Smooth muscle cell (in vitro differentiated cells): ENCODE results near the gene ZC3HAV1. TPM values are rescaled to one million over a fixed set of nuclear protein-coding genes. Genes with fewer than 3 reads are reported as not detected.

Source experiments
- DNase-seq: peaks from one replicate; lab custom pipeline; 2025; ENCODE audit not compliant: unreplicated experiment; lab: John Stamatoyannopoulos, UW
- H2AFZ ChIP-seq: fragments of 200-600 bp; sonication (generic); 2 replicates; pipeline ENCODE4 v1.6.0; 2016; ENCODE audit warnings: antibody characterized with exemption, low read depth, mild to moderate bottlenecking
- H3F3A ChIP-seq: fragments of 200-600 bp; sonication (generic); 2 replicates; pipeline ENCODE4 v1.6.0; 2017; ENCODE audit warnings: antibody characterized with exemption, low read depth
- H3K27ac ChIP-seq: fragments of 200-600 bp; sonication (generic); 2 replicates; pipeline ENCODE4 v1.5.1; 2016; ENCODE audit warnings: low read depth, mild to moderate bottlenecking
- H3K27me3 ChIP-seq: fragments of 200-600 bp; sonication (generic); 2 replicates; pipeline ENCODE4 v1.6.1; 2016; ENCODE audit warnings: low read depth, mild to moderate bottlenecking
- H3K36me3 ChIP-seq: fragments of 200-600 bp; sonication (generic); 2 replicates; pipeline ENCODE4 v1.5.1; 2016; ENCODE audit warnings: low read depth
- H3K4me1 ChIP-seq: fragments of 200-600 bp; sonication (generic); 2 replicates; pipeline ENCODE4 v1.5.1; 2016; ENCODE audit warnings: low read depth
- H3K4me2 ChIP-seq: fragments of 200-600 bp; sonication (generic); 2 replicates; pipeline ENCODE4 v1.6.0; 2016; ENCODE audit warnings: mild to moderate bottlenecking
- H3K4me3 ChIP-seq: fragments of 200-600 bp; sonication (generic); 2 replicates; pipeline ENCODE4 v1.5.1; 2016; ENCODE audit warnings: mild to moderate bottlenecking
- H3K79me2 ChIP-seq: fragments of 200-600 bp; sonication (generic); 2 replicates; pipeline ENCODE4 v1.6.0; 2016; ENCODE audit warnings: low read depth, mild to moderate bottlenecking
- H3K9ac ChIP-seq: fragments of 200-600 bp; sonication (generic); 2 replicates; pipeline ENCODE4 v1.6.0; 2016; ENCODE audit warnings: low read depth
- H3K9me3 ChIP-seq: fragments of 200-600 bp; sonication (generic); replicated peaks from 2 replicates; pipeline ENCODE4 v1.5.1; 2016; ENCODE audit warnings: low read depth
- H4K20me1 ChIP-seq: fragments of 200-600 bp; sonication (generic); 2 replicates; pipeline ENCODE4 v1.6.0; 2016; ENCODE audit warnings: low read depth
- WGBS: methylation state at CpG from one replicate; pipeline ENCODE4 v1.1.7; 2016; ENCODE audit warnings: low lambda C conversion rate; 5-methylcytosine and 5-hydroxymethylcytosine counted together
- polyA plus RNA-seq: library from polyadenylated mRNA; unstranded; fragments of >200 nt; fragmentation: Nextera tagmentation; extraction: Ambion mirVana; gene quantifications from 2 replicates; pipeline ENCODE4 v1.2.1, GENCODE V29; 2016
- total RNA-seq: library from RNA; depleted of rRNA; stranded (reverse); fragments of >200 nt; gene quantifications from 2 replicates; pipeline ENCODE4 v1.2.3, GENCODE V29; 2014
- TF ChIP-seq, protein P1 (sequence below): fragments of 200-600 bp; sonication (generic); IDR thresholded peaks from 2 replicates; pipeline ENCODE4 v1.5.1; 2017; ENCODE audit warnings: borderline replicate concordance, mild to moderate bottlenecking, antibody characterized with exemption; ENCODE audit not compliant: insufficient read depth, poor library complexity, severe bottlenecking

The ZC3HAV1 gene
- total and polyA plus RNA-seq, 2 experiments from 2014 or later = 4.7 to 12.1 TPM

DNA sequence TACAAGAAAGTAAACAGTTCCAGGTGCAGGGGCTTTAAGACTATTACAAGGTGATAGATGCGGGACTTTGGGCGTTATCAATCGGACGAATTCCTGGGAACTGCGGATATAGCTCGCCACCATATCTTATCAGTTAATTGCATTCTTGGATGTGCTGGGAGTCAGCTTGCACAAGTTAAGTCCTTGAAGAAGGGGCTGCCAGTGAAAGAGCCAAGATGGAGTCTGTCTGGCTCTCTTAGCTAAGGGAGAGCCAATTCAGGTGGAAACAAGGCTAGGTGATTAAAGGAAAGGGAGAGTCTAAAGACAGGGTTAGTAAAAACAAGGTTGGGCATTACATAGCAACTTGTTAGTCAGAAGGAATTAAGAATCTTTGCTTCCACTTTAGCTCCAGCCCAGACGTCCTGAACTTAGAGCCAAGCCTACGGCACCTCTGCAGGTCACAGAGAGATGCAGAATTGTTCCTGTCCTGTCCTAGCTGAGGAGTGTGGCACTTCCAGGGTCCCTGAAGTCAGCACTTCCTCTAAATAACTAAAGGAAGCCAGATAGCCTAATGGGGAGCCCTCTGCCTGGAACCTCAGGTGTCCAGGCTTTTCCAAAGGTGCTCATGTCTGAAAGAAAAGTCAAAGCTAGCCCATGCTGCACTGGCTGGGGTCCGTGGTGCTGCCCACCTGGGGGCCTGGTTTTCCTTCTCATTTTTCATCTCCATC is 17.3 kb downstream of the ZC3HAV1 start:
- Histone ChIP-seq H2AFZ (no peak overlapping the region), H3K4me3 (no peak overlapping the region), H3K9me3 (no peaks in the 10 kb centered on the region), H3K4me1 (peaks cover 3% of the 10 kb centered on the region), H3K36me3 (no peaks in the 10 kb centered on the region), H3F3A (no peaks in the 10 kb centered on the region), H3K4me2 (no peak overlapping the region), H3K9ac (no peak overlapping the region), H3K27me3 (no peaks in the 10 kb centered on the region), H3K79me2 (no peaks in the 10 kb centered on the region), H3K27ac (no peak overlapping the region), H4K20me1 (peaks cover 5% of the 10 kb centered on the region)
- DNase-seq = no peak
- WGBS = 43% methylated on average over 9 of the region's 9 CpGs
- TF ChIP-seq, protein P1, sequence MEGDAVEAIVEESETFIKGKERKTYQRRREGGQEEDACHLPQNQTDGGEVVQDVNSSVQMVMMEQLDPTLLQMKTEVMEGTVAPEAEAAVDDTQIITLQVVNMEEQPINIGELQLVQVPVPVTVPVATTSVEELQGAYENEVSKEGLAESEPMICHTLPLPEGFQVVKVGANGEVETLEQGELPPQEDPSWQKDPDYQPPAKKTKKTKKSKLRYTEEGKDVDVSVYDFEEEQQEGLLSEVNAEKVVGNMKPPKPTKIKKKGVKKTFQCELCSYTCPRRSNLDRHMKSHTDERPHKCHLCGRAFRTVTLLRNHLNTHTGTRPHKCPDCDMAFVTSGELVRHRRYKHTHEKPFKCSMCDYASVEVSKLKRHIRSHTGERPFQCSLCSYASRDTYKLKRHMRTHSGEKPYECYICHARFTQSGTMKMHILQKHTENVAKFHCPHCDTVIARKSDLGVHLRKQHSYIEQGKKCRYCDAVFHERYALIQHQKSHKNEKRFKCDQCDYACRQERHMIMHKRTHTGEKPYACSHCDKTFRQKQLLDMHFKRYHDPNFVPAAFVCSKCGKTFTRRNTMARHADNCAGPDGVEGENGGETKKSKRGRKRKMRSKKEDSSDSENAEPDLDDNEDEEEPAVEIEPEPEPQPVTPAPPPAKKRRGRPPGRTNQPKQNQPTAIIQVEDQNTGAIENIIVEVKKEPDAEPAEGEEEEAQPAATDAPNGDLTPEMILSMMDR = no peak

DNA sequence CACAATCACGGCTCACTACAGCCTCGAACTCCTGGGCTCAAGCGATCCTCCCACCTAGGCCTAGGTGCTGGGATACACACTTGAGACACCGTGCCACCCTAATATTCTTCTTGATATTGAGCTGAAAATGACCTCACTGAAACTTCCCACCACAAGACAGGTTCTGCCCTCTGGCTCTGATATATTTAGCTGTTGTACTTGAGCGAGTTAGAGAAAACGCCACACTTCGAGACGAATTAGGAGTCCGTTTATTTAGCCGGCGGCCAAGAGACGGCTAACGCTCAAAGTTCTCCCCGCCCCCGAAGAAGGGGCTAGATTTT is 17.9 kb downstream of the ZC3HAV1 start:
- Histone ChIP-seq H3K4me2 (peak overlapping the region; percentile 55), H3K79me2 (no peaks in the 10 kb centered on the region), H3K4me3 (no peak overlapping the region), H3K27me3 (no peaks in the 10 kb centered on the region), H3K27ac (no peak overlapping the region), H3K9ac (no peak overlapping the region), H2AFZ (no peak overlapping the region), H3K9me3 (no peaks in the 10 kb centered on the region), H4K20me1 (peaks cover 5% of the 10 kb centered on the region), H3K36me3 (no peaks in the 10 kb centered on the region), H3K4me1 (peaks cover 3% of the 10 kb centered on the region), H3F3A (no peaks in the 10 kb centered on the region)
- WGBS = 83% methylated on average over 15 of the region's 15 CpGs
- TF ChIP-seq, protein P1 = no peak
- DNase-seq = no peak

DNA sequence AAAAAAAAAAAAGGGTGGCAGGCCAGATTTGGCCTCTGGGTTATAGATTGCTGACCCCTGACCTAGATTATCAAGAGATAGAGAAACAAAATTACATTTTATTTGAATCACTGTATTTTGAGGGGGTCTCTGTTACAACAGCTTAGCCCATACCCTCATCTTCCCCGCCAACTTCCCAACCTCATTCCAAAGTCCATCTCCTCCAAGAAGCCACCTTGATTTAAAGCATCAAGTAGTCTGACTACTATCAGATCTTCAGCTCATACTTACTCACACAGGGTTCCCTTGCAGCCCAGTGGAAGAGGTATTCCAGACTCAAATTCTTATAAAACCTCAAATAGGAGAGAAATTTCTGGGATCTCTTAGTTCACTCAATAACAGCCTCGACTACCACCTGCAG is 20.4 kb downstream of the ZC3HAV1 start:
- Histone ChIP-seq H3K36me3 (no peaks in the 10 kb centered on the region), H2AFZ (no peak overlapping the region), H3K9ac (no peak overlapping the region), H3K79me2 (no peaks in the 10 kb centered on the region), H3K27me3 (no peaks in the 10 kb centered on the region), H3K27ac (no peak overlapping the region), H3K4me2 (no peak overlapping the region), H3K4me1 (peaks cover 3% of the 10 kb centered on the region), H3K4me3 (no peak overlapping the region), H3F3A (no peaks in the 10 kb centered on the region), H4K20me1 (peaks cover 5% of the 10 kb centered on the region), H3K9me3 (no peaks in the 10 kb centered on the region)
- TF ChIP-seq, protein P1 = no peak
- DNase-seq = no peak
- WGBS = 94% methylated on average over 2 of the region's 2 CpGs

DNA sequence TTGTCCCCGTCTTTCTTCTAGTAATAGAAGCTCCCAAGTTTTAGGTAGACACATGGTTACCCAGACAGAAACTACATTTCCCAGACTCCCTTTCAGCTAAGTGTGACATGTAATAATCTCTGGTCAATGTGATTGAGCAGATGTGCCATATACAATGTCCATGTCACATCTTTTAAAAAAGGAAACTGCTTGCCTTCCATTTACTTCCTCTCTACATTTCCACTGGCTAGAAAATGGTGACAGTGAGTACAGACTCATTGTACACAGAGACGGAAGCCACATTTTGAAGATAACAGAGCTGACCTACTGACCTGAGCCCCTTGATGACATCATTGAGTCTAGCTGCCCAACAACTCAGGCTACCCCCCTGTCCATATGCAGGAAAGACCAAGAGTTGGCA is 21.3 kb downstream of the ZC3HAV1 start:
- no peak overlapping the region for H2AFZ ChIP-seq
- no peak overlapping the region for H3K9ac ChIP-seq
- TF ChIP-seq, protein P1 = no peak
- H3K27ac ChIP-seq = no peak overlapping the region
- no peaks in the 10 kb centered on the region for H3K27me3 ChIP-seq
- no peak for DNase-seq
- no peak overlapping the region for H3K4me2 ChIP-seq
- H3K79me2 ChIP-seq = no peaks in the 10 kb centered on the region
- H3K4me3 ChIP-seq = no peak overlapping the region
- no peaks in the 10 kb centered on the region for H3F3A ChIP-seq
- WGBS = 94% methylated on average over 2 of the region's 2 CpGs
- no peaks in the 10 kb centered on the region for H3K36me3 ChIP-seq
- no peaks in the 10 kb centered on the region for H3K9me3 ChIP-seq
- H3K4me1 ChIP-seq = peaks cover 3% of the 10 kb centered on the region
- peaks cover 5% of the 10 kb centered on the region for H4K20me1 ChIP-seq
